ENCODE data around the gene HSPB3.
"Not testable (repeated sequence)": the region's sequence is repeated elsewhere in the genome, so short reads cannot be mapped to it uniquely, and the experiment has no call there.

The HSPB3 gene, protein sequence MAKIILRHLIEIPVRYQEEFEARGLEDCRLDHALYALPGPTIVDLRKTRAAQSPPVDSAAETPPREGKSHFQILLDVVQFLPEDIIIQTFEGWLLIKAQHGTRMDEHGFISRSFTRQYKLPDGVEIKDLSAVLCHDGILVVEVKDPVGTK

DNA sequence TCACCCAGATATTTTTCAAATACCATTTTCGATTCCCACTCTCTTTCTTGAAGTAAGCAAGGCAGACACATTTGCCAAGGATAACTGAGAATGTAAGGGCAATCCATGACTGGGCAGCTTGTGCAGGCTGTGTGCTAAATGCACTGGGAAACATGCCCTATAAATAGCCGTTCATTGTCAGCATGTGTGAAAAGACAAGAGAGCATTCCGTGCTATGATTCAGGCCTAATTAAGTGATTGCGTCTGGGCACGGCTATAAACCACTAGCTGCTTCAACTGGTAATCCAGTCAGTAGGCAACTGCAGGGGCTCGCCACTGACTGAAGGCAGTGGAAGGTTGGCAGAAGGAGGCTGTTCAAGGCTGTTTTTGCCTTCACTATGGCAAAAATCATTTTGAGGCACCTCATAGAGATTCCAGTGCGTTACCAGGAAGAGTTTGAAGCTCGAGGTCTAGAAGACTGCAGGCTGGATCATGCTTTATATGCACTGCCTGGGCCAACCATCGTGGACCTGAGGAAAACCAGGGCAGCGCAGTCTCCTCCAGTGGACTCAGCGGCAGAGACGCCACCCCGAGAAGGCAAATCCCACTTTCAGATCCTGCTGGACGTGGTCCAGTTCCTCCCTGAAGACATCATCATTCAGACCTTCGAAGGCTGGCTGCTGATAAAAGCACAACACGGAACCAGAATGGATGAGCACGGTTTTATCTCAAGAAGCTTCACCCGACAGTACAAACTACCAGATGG, at the start of gene HSPB3:
Gene HSPB3, plus strand, starts transcription at position 287 of the 745 bp plus-strand sequence. Its CDS starts 91 bp downstream, at position 378.
- no peak for DNase-seq

DNA sequence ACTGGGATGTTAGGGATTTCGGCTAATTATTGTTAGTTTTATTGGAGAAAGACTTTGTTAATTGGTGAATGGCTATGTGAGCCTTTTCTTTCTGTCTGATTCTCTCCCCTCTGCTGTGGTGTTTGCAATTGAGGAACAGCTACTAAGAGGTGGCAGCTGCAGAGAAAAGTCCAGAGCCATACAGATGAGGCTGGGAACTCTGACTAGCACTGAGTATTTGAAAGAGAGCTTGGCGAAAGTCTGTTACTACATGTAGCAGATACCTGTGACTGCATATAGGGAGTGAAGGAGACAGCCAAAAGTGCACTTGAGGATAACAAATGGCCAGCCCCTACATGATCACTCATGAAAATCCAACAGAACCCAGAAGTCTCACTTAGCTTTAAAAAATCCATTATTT, 44.3 kb upstream of the HSPB3 start:
- DNase-seq = no peak

DNA sequence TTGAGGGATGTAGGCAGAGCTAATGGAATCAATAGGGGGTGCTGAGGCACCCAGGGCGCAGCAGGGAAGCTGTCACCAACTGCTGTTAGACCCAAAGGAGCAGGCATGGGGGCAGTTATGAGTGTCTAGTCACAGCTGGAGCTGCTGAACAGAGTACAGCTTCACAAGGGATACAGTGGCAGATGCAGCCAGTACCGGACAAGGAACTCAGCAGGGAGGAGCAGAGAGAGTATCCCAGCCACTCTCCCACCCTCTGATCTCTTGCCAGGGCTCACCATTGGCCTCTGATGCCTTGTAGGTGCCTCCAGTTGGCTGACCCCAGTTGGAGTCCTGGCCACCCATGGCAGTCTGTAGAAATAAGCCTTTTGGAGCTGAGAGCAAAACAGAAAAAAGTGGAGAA, 42.6 kb upstream of the HSPB3 start:
- DNase-seq = no peak

DNA sequence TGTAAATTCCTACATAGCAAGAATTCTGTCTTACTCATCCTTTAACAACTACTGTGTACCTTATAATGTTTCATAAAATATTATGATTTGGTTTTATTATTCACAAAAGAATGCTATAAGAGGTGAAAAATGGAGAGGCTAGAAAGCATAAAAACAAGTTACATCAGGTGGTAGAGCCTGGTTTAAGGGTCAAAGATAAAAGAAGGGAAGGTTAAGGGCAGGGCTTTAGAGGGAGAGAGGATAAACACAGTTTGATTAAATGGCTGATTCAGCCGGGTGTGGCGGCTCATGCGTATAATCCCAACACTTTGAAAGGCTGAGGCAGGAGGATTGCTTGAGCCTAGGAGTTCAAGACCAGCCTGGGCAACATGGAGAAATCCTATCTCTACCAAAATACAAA, 40.4 kb upstream of the HSPB3 start:
- no peak for DNase-seq

DNA sequence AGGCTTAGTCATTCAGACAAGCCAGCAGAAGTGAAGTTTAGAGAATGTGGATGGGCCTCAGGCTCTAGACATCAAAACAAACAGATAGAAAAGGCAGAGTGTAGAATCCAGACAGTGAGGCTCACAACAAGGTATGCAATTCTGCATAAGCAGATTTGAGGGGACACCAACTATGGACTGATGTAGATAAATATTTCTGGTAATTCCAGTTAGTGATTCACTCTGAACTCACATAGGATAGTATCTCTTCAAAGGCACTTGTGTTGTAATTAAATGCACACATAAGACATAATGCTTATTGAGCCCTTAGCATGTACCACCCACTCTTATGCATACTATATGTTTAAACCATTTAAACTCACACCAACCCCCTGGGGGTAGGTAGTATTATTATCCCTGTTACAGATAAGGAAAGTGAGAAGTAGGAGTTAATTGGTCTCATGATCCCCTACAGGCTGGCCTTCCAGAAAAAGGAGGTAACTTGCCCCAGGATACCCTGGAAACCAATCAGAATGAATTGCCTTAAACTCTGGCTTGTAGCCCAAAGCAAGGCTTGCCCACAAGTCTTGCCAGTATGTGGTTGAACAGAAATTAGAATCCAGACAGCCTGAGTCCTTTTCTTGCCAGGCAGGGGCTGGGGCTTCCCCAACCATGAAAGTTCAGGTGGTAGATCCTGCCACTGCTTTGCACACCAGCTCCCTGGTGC, 39.5 kb upstream of the HSPB3 start:
- DNase-seq = no peak

DNA sequence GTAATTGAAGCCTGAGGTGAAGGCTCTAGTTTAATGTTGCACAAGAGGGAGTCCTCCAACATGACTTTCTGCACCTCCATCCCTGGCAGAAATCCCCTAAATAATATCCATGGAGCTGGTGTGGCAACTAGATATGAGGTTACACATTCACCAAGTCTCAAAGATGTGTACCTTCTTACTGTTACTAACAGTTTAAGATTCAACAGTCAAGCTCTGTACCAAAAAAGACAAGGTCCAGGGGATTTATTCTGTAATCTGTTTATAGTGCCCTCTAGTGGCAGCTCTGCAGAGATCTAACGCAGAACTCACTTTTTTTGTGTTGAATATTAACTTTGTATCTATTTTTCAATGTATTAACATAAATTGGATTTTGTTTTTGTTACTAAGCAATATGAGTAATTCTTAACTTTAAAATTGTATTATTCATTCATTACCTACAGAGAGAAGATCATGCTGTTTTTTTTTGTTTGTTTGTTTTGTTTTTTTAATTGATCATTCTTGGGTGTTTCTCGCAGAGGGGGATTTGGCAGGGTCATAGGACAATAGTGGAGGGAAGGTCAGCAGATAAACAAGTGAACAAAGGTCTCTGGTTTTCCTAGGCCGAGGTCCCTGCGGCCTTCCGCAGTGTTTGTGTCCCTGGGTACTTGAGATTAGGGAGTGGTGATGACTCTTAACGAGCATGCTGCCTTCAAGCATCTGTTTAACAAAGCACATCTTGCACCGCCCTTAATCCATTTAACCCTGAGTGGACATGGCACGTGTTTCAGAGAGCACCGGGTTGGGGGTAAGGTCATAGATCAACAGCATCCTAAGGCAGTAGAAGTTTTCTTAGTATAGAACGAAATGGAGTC, 35.7 kb upstream of the HSPB3 start:
- DNase-seq = not testable (repeated sequence)

DNA sequence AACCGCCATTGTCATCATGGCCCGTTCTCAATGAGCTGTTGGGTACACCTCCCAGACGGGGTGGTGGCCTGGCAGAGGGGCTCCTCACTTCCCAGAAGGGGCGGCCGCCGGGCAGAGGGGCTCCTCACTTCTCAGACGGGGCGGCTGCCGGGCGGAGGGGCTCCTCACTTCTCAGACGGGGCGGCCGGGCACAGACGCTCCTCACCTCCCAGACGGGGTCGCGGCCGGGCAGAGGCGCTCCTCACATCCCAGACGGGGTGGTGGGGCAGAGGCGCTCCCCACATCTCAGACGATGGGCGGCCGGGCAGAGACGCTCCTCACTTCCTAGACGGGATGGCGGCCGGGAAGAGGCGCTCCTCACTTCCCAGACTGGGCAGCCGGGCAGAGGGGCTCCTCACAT, 35.0 kb upstream of the HSPB3 start:
- DNase-seq = not testable (repeated sequence)

DNA sequence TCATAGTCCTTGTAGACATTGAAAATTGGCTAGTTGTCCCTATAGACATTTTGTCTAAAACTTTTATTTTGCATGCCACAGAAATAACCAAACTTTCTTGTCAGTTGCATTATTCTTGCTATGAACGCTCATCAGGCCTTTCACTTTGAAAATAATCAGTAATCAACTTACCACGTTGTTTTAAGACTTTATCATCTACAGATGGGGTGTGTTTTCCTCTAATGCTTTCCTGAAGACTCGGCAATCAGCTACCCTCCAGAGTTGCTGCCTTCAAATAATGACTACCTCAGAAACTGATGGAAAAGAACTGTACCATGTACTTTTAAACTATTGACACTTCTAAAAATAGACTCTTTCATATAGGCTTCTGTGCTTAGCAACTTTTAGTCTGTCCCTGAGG, 33.5 kb upstream of the HSPB3 start:
- DNase-seq = no peak

DNA sequence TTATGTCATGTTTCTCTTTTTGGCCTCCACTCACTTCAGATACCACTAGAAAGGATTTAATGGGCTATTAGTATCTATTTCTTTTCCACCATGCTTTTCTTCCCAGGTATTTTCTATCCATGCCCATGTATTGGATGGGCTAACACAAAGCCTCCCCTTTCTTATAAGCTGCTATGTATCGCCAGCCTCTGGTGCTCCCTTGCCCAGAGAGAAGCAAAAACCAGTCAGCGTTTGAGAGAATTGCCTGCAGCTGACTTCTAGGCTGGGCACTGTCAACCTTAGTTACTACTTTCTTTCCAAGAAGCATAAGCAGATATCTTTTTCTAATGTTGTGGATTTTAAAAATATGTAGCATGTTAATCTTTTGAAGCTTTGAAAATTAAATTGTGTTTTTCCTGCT, 30.2 kb upstream of the HSPB3 start:
- DNase-seq = no peak

DNA sequence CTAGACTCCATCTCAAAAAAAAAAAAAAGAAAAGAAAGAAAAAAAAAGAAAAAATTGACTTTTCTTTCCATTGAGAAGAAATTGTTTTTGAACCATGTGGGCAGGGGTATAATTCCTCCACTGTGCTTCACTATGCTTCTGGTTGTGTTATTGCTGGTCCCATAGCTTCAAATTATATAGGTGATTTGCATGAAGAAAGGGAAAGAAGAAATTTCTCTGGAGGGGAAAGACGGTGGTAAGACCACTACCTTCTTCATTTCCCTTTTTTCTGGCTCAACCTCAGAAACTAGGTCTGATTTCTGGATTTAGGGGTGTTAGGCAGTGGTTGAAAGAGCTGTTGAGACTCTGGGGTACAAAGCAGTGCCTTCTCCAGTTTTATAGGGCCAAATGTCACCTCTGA, 29.3 kb upstream of the HSPB3 start:
- no peak for DNase-seq

DNA sequence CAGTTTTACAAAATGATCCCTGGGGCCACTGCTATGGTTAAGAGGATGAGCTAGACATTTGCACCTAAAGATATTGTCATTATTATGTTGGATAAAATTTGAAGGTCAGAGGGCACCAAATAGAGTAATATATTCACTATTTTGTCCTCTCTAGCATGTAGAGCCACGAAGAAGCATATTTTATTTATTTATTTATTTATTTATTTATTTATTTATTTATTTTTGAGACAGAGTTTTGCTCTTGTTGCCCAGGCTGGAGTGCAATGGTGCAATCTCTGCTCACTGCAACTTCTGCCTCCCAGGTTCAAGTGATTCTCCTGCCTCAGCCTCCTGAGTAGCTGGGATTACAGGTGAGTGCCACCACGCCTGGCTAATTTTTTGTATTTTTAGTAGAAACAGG, 20.8 kb upstream of the HSPB3 start:
- DNase-seq = not testable (repeated sequence)

DNA sequence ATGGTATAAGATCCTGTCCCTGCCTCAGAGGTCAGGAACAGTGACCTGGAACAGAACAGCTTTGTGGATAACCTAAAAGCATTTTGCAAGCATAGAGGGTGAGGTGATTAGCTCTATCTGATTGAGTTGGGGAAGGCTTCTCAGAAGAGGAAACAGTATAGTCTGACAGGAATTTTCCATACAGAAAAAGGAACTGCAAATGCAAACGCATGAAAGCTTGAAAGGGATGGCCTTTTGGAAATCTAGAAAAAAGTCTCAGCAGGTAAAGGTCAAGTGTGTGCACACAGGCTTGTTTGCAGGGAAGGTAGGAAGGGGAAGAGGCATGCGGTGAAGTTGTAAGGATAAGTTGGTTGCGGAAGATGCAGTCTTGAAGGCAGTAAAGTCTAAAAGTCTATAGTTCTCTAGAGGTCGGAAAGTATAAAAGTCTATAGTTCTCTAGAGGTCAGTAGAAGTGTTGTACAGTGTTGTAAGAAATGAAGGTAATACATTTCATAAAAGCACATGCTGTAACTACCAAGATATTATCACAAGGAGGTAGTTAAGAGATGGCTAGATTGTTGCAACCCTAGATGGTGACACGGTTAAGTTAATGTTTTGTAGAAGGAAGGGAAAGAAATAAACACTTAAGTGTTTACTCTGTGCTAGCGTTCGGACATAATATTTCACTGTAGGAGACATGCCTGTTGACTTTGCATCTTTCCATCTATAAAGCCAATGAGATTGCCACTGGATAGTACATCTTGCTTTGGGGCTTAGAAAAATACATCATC, 16.7 kb upstream of the HSPB3 start:
- DNase-seq = no peak

DNA sequence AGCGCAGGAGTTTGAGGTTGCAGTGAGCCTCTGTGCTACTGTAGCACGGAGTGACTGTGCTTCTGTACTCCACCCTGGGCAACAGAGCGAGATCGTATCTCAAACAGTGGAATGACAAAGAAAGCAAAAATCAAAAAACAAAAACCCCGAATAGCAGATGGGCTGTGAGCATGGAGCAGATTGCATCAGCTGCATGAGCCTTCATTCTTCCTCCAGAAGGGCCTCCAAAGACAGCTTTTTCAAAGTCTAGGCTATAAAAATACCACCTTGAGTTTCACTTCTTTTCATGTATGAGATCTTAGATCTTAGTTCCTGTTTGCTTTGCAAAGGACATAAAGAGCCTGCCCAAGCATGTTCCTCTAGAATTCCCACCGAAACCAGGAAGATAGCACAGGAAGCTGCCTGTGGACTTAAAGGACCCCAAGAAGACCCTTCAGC, 15.0 kb upstream of the HSPB3 start:
- DNase-seq = no peak

DNA sequence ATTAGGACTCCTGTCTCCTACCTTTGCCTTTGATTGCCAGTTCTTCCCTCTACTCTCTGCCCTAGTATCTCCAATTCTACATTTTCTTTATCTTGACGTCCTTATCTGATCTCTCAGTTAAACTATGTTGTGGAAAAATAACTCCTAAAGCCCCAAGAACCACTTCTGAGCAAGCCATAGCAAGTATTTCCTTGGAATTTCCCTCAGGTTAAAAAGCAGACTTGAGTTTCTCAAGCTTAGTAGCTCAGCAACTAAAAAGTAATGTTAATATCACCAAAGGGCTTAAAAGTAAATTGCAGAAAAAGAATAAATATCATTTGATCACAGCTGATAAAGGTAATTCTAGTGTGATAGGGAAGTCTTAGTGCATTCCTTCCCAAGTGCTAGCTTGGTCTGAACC, 13.2 kb upstream of the HSPB3 start:
- no peak for DNase-seq

DNA sequence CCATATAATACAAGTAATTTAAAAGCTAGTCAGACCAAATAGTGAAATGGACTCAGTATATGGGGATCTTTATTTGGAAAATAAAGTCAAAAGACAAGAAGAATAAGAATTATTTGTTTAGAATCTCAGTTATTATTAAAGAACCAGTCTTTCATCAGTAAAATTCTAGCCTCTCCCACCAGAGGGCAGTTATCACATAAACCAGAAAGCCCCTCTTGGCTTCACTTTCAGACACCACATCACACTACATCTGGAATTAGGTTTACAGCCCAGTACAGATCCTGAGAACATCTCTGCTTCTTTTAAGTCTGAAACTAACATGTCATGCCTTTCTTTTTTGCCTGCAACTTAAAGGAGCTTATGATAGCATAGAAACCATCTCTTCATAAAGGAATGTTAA, 12.2 kb upstream of the HSPB3 start:
- no peak for DNase-seq

DNA sequence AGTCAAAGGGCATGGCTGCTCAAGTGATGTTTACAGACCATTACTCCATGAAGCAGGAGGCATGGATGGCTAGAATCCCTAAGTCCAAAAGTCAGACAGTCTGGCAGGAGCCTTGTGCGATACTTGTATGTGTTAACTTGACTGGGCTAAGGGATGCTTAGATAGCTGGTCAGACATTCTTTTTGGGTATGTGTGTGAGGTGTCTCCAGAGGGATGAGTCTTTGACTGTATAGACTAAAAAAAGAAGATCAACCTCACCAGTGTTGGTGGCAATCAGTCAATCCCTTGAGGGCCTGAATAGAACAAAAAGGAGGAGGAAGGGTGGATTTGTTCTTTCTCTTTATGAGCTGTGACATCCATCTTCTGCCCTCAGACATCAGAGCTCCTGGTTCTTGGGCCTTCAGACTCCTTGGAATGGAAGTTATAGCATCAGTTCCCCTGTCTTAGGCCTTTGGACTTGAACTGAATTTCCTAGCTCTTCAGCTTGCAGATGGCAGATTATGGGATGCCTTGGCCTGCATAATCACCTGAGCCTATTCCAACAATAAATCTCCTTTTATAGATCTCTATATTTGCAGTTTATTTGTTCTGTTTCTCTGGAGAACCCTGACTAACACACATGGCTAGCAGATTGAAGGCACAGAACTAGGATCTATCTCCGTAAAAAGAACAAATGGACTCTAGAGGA, 9.7 kb upstream of the HSPB3 start:
- no peak for DNase-seq

DNA sequence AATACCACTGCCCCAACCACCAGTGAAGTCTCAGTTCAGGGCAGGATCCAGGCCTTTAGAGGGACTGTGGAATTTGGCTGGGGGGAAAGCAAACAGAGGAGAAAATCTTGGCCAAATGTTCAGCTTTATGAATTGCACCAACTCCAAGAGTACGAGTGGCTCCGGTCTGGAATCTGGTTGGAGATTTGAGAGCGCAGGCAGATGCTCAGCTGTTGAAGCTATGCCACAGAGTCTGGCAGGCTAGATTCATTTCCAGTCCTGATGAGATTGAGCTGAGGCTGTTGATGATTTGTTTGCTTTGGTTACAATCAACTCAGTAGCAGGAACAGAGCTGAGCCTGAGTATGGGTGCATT, 9.1 kb upstream of the HSPB3 start:
- no peak for DNase-seq

DNA sequence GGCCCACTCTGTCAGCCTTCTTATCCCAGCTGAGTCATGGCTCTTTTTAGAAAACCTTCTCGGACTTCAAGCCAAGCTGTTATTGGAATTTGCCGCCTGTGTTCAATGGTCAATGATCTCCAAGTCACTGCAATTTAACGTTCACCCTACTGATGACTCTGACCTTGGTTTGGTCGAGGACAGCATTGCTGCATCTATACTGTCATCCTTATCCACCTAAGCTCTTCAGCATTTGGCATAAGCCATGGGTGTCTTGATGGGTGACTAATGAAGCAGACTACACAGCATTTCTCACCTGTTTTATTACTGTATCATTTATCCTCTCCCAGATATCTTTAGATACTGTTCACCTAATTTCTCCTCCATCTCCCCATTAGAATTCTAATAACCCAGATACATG, 5.6 kb upstream of the HSPB3 start:
- DNase-seq = no peak

DNA sequence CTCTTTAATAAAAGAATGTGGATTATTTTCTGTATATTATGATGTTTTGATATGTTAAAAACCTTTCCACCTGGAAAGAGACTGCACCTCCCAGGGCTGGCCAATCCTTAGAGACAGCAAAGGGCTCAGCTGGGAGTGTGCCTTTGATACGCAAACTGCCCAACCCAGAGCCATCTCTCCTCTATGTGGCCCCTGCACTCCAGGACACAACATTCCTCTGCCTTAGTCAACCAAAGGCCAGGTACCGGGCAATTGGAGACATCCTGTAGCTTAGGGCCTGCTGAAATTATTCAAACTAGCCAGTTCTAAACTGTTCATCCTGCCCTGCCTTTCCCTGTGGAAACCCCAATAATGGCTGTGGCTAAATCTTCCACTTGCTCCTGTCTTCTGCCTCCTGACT, 5.0 kb upstream of the HSPB3 start:
- no peak for DNase-seq

DNA sequence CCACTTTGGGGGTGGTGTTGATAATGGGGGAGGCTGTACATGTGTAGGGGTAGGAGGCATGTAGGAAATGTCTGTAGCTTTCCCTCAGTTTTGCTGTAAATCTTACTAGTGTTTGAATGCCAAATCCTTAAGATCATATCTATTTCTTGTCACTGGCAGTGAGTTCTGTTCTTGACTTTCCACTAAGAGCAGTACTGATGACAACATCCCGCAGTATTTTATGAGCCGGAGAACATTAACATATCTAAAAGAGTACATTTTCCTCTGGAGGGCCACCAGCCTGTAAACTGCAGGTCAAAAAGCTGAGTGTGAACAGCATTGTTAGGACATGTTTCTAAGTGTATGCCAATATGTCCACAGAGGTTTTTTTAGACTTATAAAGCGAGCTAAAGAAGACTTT, 2.5 kb upstream of the HSPB3 start:
- no peak for DNase-seq

DNA sequence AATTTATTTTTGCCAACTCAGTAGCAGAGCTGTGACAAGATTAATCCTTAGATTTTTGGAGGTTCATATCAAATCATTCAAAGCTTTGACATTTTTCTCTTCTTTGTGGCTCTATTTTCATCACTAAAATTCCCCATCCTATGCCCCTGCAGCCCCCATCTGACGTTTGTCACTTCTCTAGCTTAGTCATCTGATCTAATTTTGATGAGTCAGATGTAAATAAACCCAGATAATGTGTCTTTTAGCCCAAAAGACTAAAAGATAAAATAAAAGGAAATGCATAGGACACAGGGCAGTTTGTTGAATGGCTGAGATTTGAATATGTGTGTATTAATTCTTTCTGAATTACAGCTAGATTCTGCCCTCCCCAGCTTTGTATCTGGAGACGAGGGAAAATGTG, 897 bp upstream of the HSPB3 start:
- DNase-seq = no peak

Measured in GDM1 (cell line).